HG03442 (cell line): Measurements from ENCODE around the gene STXBP4.

Experiments used
- ATAC-seq: cut with Tn5 transposase; IDR thresholded peaks from one replicate; pipeline ENCODE4 v1.9.1; 2021; ENCODE audit warnings: mild to moderate bottlenecking, moderate library complexity; ENCODE audit not compliant: unreplicated experiment

Gene STXBP4

GRCh38 chr17:54968262-54968987 is at the start of gene STXBP4, which contains the start of gene COX11:
STXBP4 (plus strand) TSS chr17:54968765; CDS start chr17:54986220, 17,455 bp downstream.
COX11 (minus strand) TSS chr17:54968654; CDS start chr17:54968646, 8 bp downstream.
- ATAC-seq = peak; percentile 94

GRCh38 chr17:54919425-54919824 is 49.1 kb upstream of the STXBP4 start:
- ATAC-seq = no peak

GRCh38 chr17:54920819-54921218 is 47.7 kb upstream of the STXBP4 start:
- ATAC-seq = peak; percentile 66

- no peak for ATAC-seq
These were observed 44.2 kb upstream of the STXBP4 start for GRCh38 chr17:54924405-54924804.

GRCh38 chr17:54927525-54927924 is 41.0 kb upstream of the STXBP4 start:
- ATAC-seq = no peak

GRCh38 chr17:54932711-54933110 is 35.9 kb upstream of the STXBP4 start:
- ATAC-seq = no peak

- ATAC-seq = no peak
These were observed 34.6 kb upstream of the STXBP4 start for GRCh38 chr17:54933921-54934320.

GRCh38 chr17:54935471-54935870 is 33.1 kb upstream of the STXBP4 start:
- ATAC-seq = no peak

GRCh38 chr17:54937018-54937417 is 31.5 kb upstream of the STXBP4 start:
- ATAC-seq = no peak

GRCh38 chr17:54937426-54937825 is 31.1 kb upstream of the STXBP4 start:
- no peak for ATAC-seq

- ATAC-seq = no peak
These were observed 27.3 kb upstream of the STXBP4 start for GRCh38 chr17:54941285-54941684.

- ATAC-seq = no peak
These were observed 23.8 kb upstream of the STXBP4 start for GRCh38 chr17:54944796-54945195.

- ATAC-seq = no peak
These were observed 23.3 kb upstream of the STXBP4 start for GRCh38 chr17:54945231-54945630.

GRCh38 chr17:54945671-54946070 is 22.9 kb upstream of the STXBP4 start:
- ATAC-seq = no peak

GRCh38 chr17:54947396-54947795 is 21.2 kb upstream of the STXBP4 start:
- no peak for ATAC-seq

GRCh38 chr17:54948380-54948779 is 20.2 kb upstream of the STXBP4 start:
- ATAC-seq = peak; percentile 84

GRCh38 chr17:54950116-54950515 is 18.4 kb upstream of the STXBP4 start:
- ATAC-seq = no peak

GRCh38 chr17:54951286-54951685 is 17.3 kb upstream of the STXBP4 start:
- ATAC-seq = no peak

- ATAC-seq = no peak
These were observed 11.8 kb upstream of the STXBP4 start for GRCh38 chr17:54956791-54957190.

- peak; percentile 18 for ATAC-seq
These were observed 824 bp upstream of the STXBP4 start for GRCh38 chr17:54967621-54968261.

- peak; percentile 22 for ATAC-seq
These were observed 395 bp downstream of the STXBP4 start for GRCh38 chr17:54968988-54969332.
